Stimulated activated CD8-positive, alpha-beta memory T cell treated with anti-CD3 and anti-CD28 coated beads, Interleukin-15, amount 100 ng/mL, for 48 hours (primary cell): Measurements from ENCODE around the gene CEP57L1.
"Not testable (repeated sequence)": the region's sequence is repeated elsewhere in the genome, so short reads cannot be mapped to it uniquely, and the experiment has no call there.

Experiments used
- DNase-seq, 2 donors: peaks; one replicate each; pipeline ENCODE4 v3.0.0-alpha.2; 2020; ENCODE audit warnings: low read depth in 2 of 2

CEP57L1 gene

GRCh38 chr6:109172101-109172746 lies 76.9 kb downstream of the CEP57L1 start:
- DNase-seq = no peak

GRCh38 chr6:109174916-109175315 lies 79.6 kb downstream of the CEP57L1 start:
- no peak for DNase-seq

DNA sequence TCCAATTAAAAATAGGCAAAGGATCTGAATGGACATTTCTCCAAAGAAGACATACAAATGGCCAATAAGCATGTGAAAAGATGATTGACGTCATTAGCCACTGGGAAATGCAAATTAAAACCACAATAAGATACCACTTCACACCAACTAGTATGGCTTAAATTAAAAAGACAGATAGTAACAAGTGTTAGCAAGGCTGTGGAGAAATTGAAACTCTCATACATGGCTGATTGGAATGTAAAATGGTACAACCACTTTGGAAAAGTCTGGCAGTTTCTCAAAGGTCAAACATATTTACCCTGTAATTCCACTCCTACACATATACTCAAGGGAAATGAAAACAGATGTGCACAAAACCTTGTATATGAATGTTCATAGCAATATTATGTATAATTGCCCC lies 83.6 kb downstream of the CEP57L1 start:
- DNase-seq = no peak

GRCh38 chr6:109179507-109179906 lies 84.2 kb downstream of the CEP57L1 start:
- DNase-seq = no peak

DNA sequence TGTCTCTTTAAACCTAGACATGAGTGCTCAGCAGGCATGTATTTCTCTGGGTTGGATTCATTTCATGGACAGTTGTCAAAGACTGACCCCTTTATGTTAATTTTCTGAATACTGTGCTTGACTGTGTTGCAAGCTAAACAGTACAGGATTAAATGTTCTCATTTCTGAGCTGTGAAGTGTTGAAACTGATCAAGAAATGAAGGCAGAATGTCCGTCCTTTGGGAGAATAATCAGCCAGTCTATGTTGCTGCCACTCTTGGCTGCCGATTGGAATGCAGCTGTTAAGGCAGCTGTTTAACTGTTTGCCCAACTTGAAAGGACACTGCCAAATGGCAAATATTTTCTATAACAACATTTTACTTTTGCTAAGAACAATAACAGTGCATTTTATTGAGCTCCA lies 87.3 kb downstream of the CEP57L1 start:
- DNase-seq = no peak

DNA sequence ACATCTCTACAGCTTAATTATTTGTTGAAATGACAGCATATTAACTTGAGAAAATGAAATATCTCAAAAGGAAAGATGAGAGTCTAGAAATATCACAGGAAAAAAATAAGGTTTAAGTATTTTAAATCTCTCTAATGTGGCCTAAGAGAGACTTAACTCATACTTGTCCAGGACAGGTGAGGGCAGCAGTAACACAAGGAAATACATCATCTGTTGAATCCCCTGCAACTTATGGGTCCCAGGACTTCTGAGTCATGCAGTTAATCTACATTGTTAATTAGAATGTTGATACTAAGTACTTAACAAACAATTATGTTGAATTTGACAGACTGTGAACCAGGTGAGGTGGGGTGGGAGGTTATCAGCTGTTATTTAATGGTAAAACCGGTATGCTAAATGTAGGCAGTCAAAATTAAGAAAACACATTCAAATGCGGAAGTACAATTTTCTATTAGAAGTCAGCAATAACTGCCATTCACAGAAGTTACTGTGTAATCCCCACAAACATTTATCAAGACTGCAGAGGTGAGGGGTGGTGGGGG lies 87.9 kb downstream of the CEP57L1 start:
- no peak for DNase-seq

DNA sequence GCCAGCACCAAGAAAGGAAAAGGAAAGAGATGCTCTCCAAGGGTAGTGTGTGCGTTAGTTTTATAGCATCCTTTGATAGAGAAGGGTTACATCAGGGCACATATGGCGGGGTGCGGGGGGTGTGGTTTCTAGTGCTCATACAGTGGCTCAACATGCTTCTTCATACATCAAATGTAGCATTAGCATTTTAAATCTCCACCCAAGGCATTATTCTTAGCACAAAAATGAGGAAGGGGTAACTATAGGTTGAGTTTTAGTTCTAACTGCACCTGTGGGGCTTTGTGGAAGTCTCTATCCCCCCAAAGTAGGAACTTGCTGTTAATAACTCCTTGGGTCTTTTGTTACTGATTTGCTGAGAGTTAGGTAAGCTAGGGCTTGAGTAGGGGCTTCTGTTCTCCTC lies 89.3 kb downstream of the CEP57L1 start:
- DNase-seq = no peak

DNA sequence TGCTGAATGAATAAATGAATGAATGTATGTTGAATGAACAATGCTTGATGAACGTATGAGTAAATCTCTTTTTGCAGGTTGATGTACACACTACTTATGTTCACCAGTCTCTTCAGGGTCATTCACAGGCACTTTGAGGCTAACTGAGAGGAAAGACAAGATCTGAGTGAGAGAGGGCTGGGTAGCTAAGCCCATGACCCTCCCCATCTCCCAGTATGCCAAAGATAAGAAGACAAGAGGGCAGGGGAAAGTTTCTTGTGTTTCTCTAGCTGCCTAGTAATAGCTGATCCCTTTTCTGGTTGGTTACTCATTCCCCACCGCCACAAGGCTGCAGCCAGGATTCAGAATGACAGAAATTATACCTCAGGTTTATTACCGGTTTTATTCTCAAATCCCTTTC lies 90.7 kb downstream of the CEP57L1 start:
- peak in 1 of 2 donors; percentile 18 for DNase-seq

DNA sequence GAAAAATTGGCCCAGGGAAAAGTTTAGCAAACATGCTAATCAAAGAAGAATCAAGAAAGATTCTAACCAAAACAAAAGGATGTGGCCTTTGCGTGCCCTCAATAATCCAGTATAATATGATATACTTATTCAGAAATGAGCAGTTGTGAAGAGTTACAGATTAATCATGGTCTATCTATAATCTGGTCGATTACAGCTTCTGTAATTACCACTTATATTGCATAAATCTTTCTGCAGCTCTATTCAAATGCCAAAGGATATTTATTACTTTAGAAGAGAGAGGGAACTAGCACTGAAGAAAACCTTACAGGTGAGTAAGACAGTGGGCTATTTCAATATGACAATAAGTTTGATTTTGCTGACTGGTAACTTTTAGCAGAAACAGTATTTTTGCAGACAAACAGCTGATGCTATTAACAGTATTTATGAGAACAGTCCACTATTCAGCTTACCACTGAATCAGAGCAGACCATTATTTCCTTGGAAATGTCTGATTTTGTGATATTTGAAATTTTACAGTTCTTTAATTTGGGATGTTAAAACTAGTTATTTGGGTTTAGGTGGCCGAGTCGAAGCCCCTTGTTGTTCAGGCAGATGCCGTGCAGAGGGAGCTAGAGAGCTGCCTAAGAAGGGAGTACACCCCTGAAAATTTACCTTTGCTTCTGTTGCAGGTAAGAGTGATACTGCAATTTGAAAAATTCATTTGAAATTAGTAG lies 92.2 kb downstream of the CEP57L1 start:
- DNase-seq = peak; percentile 13 to 24

DNA sequence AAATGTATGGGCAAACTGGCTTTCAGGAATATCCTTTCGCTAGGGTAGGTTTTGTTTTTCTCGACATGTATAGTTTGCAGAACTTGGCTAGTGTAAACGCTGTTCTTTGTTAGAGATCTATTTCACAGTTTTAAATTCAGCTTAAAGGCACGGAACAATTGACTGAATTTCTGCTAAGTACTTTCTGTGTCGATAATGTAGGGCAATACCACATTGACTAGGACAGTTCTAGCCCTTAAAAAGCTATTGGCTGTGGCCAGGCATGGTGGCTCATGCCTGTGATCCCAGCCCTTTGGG lies 92.8 kb downstream of the CEP57L1 start:
- no peak for DNase-seq

DNA sequence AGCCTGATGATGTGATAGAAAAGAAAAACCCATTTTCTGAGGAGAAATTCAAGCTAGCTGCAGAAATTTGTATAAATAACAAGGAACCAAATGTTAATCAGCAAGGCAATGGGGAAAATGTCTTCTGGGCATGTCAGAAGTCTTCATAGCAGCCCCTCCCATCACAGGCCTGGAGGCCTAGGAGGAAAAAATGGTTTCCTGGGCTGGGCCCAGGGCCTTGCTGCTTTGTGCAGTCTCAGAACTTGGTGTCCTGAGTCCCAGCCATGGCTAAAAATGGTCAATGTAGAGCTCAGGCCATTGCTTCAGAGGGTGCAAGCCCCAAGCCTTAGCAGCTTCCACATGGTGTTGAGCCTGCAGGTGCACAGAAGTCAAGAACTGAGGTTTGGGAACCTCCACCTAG lies 96.1 kb downstream of the CEP57L1 start:
- not testable (repeated sequence) for DNase-seq

GRCh38 chr6:109192865-109193264 lies 97.6 kb downstream of the CEP57L1 start:
- DNase-seq = no peak

DNA sequence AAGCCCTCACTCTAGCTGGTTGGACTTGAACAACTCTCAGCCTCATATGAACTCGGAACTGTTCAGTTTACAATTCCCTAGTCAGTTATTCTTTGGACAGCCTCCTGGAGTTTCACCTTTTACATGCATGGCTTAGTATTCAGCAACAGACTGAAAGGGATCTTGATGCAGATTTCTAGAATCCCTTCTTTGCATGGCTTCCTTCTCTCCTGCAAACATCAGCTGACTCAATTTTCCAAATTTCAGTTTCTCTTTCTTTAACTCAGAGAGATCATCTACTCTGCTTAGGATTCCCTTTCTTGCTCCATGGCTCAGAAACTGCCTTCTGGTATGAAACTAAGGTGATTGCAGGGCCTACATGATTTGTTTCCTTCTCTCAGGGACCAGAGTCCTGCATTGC lies 99.6 kb downstream of the CEP57L1 start:
- DNase-seq = no peak

- no peak for DNase-seq
These were observed 101.8 kb downstream of the CEP57L1 start for GRCh38 chr6:109197061-109197460.

GRCh38 chr6:109202409-109203264 lies 107.3 kb downstream of the CEP57L1 start:
- no peak for DNase-seq

- no peak for DNase-seq
These were observed 109.2 kb downstream of the CEP57L1 start for GRCh38 chr6:109204511-109204910.

DNA sequence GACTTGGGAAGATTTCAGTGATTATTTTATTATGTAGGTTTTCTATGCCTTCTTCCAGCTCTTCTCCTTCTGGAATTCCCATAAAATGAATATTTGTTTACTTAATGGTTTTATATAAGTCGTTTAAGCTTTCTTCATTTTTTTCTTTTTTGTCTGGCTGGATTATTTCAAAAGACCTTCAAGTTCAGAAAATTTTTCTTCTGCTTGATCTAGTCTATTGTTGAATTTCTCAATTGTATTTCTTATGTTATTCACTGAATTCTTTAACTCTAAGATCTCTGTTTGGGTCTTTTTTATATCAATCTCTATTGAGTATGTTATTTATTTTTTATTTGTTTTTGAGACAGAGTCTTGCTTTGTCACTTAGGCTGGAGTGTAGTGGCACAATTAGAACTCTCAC lies 117.4 kb downstream of the CEP57L1 start:
- DNase-seq = no peak
